ENCODE data around the gene ADGRG7. TPM values are rescaled to one million over a fixed set of nuclear protein-coding genes. Genes with fewer than 3 reads are reported as not detected.

ADGRG7 gene
- total and polyA plus RNA-seq, 2 donors from 2014 or later, result not detected

DNA sequence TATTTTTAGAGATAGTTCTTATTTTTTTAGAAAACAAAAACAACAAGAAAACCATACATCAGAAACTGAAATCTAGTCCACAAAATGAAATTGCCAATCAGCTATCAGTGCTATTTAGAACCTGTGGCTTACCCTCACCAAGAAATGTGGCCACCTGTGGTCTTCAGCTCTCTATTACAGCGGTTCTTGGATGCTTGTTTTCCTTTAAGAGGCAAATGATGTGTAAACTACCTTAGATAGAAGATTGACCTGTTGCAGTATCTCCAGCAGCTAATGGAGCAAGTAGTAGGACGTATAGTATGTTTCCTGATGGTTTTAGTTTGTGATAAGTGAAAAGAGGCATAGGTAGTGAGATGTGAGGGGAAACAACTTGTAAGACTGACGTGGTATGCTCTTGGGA lies 121.1 kb downstream of the ADGRG7 start:
- Histone ChIP-seq H3K9me3 (ENCODE audit: control insufficient read depth in 2 of 3, insufficient read depth in 1 of 3, low read length in 3 of 3) (no peaks in the 10 kb centered on the region), H3K9ac (ENCODE audit: low read length in 3 of 3) (no peak overlapping the region), H3K27ac (ENCODE audit: low read depth in 2 of 2, low read length in 2 of 2) (no peak overlapping the region), H3K4me1 (ENCODE audit: control insufficient read depth in 2 of 3, insufficient read depth in 2 of 3, low read depth in 1 of 3, low read length in 3 of 3) (peaks cover 0 to 7% (median 0%) of the 10 kb centered on the region in 3 donors), H3K4me3 (ENCODE audit: low read length in 3 of 3) (no peak overlapping the region), H3K36me3 (ENCODE audit: control insufficient read depth in 2 of 3, insufficient read depth in 3 of 3, low read length in 3 of 3) (peaks cover 5 to 26% (median 6%) of the 10 kb centered on the region in 3 donors), H3K27me3 (ENCODE audit: control insufficient read depth, insufficient read depth, low read length) (no peaks in the 10 kb centered on the region)
- DNase-seq (no peak), FAIRE-seq (no peak)
- intact Hi-C loops (cut with DNase I), result no loop called here
- TF ChIP-seq, protein P1, sequence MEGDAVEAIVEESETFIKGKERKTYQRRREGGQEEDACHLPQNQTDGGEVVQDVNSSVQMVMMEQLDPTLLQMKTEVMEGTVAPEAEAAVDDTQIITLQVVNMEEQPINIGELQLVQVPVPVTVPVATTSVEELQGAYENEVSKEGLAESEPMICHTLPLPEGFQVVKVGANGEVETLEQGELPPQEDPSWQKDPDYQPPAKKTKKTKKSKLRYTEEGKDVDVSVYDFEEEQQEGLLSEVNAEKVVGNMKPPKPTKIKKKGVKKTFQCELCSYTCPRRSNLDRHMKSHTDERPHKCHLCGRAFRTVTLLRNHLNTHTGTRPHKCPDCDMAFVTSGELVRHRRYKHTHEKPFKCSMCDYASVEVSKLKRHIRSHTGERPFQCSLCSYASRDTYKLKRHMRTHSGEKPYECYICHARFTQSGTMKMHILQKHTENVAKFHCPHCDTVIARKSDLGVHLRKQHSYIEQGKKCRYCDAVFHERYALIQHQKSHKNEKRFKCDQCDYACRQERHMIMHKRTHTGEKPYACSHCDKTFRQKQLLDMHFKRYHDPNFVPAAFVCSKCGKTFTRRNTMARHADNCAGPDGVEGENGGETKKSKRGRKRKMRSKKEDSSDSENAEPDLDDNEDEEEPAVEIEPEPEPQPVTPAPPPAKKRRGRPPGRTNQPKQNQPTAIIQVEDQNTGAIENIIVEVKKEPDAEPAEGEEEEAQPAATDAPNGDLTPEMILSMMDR (IDR thresholded peaks at IDR 0.05; ENCODE audit: borderline replicate concordance, extremely low read depth, insufficient read depth), result no peak

DNA sequence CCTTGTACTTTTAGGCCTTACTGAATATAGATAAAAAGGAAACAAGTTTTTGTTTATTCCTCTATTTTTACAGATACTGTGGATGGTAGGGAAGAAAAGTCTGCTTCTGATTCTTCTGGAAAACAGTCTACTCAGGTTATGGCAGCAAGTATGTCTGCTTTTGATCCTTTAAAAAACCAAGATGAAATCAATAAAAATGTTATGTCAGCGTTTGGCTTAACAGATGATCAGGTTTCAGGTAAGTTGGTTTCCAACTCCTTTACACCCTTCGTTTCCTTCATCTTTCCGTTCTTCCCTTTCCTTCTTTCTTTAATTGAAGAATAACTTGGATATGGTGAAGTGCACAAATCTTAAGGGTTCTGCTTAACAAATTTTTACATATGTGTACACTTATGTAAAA lies 123.0 kb downstream of the ADGRG7 start:
- no peak for DNase-seq
- Histone ChIP-seq H3K36me3 (ENCODE audit: control insufficient read depth in 2 of 3, insufficient read depth in 3 of 3, low read length in 3 of 3) (peaks cover 10 to 39% (median 13%) of the 10 kb centered on the region in 3 donors), H3K27me3 (ENCODE audit: control insufficient read depth, insufficient read depth, low read length) (no peaks in the 10 kb centered on the region), H3K4me3 (ENCODE audit: low read length in 3 of 3) (no peak overlapping the region), H3K27ac (ENCODE audit: low read depth in 2 of 2, low read length in 2 of 2) (no peak overlapping the region), H3K9ac (ENCODE audit: low read length in 3 of 3) (no peak overlapping the region), H3K4me1 (ENCODE audit: control insufficient read depth in 2 of 3, insufficient read depth in 2 of 3, low read depth in 1 of 3, low read length in 3 of 3) (no peaks in the 10 kb centered on the region), H3K9me3 (ENCODE audit: control insufficient read depth in 2 of 3, insufficient read depth in 1 of 3, low read length in 3 of 3) (no peaks in the 10 kb centered on the region)
- FAIRE-seq, result no peak
- TF ChIP-seq, protein P1 (IDR thresholded peaks at IDR 0.05; ENCODE audit: borderline replicate concordance, extremely low read depth, insufficient read depth), result no peak
- intact Hi-C loops (cut with DNase I), result no loop called here

DNA sequence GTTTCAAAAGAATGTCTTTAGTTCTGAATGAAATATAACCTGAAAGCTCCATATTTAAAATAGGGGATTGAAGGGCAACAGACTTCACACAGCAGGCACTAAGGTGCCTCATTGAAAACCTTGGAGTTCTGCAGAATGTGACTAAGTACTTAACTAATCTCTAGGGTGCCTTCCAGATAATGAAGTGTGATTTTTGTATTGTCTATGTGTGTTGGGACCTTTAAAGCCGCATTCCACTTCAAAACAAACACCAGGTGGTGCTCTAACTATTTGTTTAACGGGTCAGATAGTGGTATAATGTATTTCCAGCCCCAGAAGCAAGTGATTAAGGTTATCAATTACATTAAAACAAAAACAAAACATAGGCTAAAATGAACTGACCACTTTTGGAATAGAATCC lies 127.9 kb downstream of the ADGRG7 start:
- FAIRE-seq, result no peak

More for the DNA sequence above, 127.9 kb downstream of the ADGRG7 start:
- Histone ChIP-seq H3K36me3 (ENCODE audit: control insufficient read depth in 2 of 3, insufficient read depth in 3 of 3, low read length in 3 of 3) (peaks cover 20 to 41% (median 25%) of the 10 kb centered on the region in 3 donors), H3K4me3 (ENCODE audit: low read length in 3 of 3) (no peak overlapping the region), H3K9me3 (ENCODE audit: control insufficient read depth in 2 of 3, insufficient read depth in 1 of 3, low read length in 3 of 3) (no peaks in the 10 kb centered on the region), H3K27me3 (ENCODE audit: control insufficient read depth, insufficient read depth, low read length) (no peaks in the 10 kb centered on the region), H3K27ac (ENCODE audit: low read depth in 2 of 2, low read length in 2 of 2) (no peak overlapping the region), H3K9ac (ENCODE audit: low read length in 3 of 3) (no peak overlapping the region), H3K4me1 (ENCODE audit: control insufficient read depth in 2 of 3, insufficient read depth in 2 of 3, low read depth in 1 of 3, low read length in 3 of 3) (no peaks in the 10 kb centered on the region)
- intact Hi-C loops (cut with DNase I), result no loop called here
- peak in 1 of 5 donors; percentile 32 for DNase-seq
- TF ChIP-seq, protein P1 (IDR thresholded peaks at IDR 0.05; ENCODE audit: borderline replicate concordance, extremely low read depth, insufficient read depth), result peak; percentile 35
